GM18870 (cell line): ENCODE measurements around the gene ZNF511.

ENCODE experiments used
- ATAC-seq: cut with Tn5 transposase; IDR thresholded peaks from one replicate; pipeline ENCODE4 v1.9.1; 2021; ENCODE audit warnings: moderate library complexity; ENCODE audit not compliant: unreplicated experiment

Gene ZNF511

GRCh38 chr10:133332936-133333699 is 24.4 kb downstream of the ZNF511 start:
- ATAC-seq: no peak

- ATAC-seq: no peak
These were observed 26.0 kb downstream of the ZNF511 start for GRCh38 chr10:133334503-133335245.

DNA sequence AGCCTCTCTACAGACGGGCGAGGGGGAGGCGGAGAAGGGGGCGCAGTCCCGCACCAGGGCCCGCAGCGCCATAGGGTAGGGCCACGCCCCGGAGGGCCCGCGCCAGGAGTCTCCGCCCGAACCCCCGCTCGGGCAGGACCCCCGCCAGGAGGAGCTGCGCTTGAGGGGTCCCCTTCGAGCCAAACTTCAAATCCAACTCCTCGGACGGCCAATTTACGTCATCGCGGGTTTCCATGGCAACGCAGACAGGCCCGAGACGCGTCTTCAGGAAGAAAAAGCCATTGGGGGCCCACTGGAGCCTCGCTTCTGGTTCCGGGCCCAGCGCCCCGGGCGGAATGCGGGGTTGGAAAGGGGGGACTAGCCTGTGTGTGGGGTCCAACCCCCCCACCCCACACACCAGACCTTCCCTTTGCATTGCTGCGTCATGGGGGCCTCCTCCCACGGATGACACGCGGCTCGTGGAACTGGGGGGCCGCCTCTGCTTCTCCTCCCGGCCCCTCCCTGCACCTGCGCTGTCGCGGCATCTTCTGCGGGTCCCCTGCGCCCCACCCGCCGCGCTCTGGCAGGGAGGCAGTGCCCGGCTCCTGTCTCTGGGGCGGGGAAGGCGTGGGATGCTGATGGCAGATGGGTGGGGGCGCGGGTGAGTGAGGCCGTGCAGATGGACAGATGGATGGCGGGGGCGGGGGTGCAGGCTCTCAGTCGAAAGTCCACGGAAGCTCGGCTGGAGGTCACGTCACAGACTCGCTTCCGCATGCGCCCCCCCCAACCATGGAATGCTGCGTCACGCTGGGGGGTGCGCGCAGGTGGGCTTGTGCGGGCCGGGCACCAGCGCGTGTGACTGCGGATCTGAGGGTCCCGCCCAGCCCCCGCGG is 26.8 kb downstream of the ZNF511 start:
- ATAC-seq: no peak

- ATAC-seq: no peak
These were observed 27.4 kb downstream of the ZNF511 start for GRCh38 chr10:133336118-133336576.

GRCh38 chr10:133336577-133337369 is 28.1 kb downstream of the ZNF511 start, which contains the start of gene CALY:
Gene CALY (minus strand): TSS chr10:133336896. CDS start chr10:133328989, 7,907 bp downstream.
- ATAC-seq: no peak

DNA sequence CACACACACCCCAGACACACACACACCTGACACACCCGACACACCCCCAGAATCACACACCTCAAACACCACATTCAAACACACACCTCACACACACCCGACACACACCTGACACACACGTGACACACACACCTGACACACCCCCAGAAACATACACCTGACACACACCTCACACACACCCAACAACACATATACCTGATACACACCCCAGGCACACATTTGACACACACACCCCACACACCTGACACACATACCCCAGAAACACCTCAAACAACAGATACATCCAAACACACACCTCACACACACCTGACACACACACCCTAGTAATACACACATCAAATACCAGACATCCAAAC is 28.6 kb downstream of the ZNF511 start:
- no peak for ATAC-seq

GRCh38 chr10:133338080-133339071 is 29.7 kb downstream of the ZNF511 start:
- no peak for ATAC-seq

DNA sequence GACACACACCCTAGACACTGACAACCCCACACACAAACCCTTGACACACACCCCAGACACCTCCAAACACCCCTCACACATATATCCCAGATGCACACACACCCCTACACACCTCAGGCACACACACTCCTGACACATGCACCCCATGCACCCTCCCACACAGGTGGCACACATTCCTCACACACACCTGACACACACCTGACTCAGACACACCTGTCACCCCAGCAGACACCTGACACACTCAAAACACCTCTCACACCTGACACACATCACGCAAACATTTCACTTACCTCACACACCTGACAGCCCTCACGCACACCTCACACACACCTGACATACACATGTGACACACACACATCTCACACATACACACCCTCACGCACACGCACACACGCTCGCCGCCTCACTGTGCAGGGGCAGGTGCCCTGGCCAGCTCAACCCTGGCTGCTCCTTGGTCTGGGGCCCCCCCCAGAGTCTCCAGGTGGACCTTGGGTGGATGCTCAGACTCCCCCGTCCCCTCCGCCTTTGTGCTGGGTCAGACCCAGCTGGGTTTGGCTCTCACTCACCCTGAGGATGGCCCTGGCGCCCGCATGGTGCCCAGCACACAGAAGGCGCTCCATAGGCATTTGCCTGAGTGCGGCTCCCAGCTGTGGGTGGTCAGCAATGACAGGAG is 31.1 kb downstream of the ZNF511 start:
- ATAC-seq: no peak

- ATAC-seq: no peak
These were observed 33.3 kb downstream of the ZNF511 start for GRCh38 chr10:133341983-133342382.

- ATAC-seq: no peak
These were observed 34.2 kb downstream of the ZNF511 start for GRCh38 chr10:133342942-133343341.

- no peak for ATAC-seq
These were observed 34.8 kb downstream of the ZNF511 start for GRCh38 chr10:133343558-133343957.

DNA sequence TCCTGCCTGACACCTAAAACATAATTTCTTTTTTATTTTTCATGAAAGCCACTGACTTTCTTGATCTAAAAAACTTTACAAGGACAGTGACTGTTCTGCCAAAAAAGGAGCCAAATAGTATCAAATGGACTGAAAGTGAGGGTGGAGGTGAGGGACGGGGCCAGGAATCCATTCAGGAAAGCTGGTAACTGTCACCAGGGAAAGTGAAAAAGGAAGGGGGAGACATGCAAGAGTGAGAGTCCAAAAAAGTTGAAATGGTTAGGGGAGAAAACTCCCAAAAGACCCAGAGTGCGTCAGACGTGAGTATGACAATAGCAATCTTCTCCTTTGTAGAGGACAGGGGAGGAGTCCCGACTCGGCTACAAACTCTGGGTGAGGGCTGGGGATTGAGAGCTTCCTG is 35.5 kb downstream of the ZNF511 start:
- ATAC-seq: no peak

DNA sequence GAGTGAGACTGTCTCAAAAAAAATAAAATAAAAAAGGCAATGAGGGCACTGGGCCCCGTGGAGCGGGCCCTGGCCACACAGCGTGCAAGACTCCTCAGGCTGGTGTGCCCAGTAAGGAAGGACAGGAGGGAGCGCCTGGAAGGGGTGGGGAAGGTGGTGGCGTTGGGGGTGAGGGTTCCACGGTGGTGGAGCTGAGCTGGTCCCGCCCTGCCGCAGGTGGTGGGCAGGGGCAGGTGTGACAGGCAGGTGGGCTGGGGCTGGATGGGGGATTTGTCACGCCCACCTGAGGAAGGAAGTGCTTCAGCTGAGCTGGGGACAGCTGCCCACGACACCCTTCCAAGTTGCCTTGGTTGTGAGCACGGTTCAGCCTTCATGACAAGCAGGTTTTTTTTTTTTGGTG is 37.7 kb downstream of the ZNF511 start:
- no peak for ATAC-seq

DNA sequence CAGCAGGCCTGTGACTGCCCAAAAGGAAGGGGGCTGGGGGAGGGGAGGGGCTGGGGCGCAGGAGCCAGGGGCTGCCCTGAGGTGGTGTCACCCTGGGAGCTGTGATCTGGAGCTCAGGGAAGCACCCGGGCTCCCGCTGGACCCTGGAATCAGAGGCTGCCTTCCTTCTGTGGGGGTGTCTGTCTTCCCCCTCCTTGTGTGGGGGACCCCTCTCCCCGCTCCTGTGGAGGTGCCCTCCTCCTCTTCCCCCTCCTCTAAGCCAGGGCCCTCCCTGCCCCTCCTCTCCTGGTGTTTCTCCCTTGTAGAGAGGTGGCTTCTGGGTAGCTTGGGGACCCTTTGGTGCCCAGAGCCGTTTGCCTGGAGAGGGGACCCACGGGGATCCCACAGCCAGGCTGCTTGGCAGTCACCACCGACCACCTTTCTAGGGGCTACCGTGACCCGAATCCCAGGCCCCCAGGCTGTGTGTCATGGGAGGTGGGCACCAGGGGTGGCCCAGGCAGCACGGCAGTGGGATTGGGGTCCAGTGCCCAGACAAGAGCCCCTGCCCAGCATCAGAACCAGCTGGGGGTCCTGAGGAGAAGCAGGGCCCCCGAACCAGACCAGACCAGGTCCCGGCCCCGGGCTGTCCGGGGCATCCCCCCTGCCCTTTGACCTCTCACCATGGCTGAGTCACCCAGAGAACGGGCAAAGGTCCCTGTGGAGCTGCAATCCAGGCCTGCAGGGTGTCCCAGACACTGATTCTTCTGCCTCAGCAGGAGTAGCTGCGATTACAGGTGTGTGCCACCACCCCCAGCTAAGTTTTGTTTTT is 39.2 kb downstream of the ZNF511 start:
- ATAC-seq: no peak

DNA sequence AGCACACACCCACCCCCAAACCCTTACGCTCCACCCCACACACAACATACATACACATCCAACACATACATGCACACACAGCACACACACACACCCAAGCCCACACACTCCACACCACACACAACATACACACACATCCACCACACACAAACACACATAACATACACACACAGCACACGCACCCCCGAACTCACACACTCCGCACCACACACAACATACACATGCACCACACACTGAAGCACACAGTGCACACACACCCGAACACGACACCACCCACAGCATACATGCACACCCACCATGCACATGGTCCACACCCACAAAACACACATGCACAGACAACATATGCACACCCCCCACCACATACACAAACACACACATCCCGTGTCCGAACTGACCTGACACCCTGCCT is 40.5 kb downstream of the ZNF511 start:
- no peak for ATAC-seq

GRCh38 chr10:133349577-133350011 is 40.9 kb downstream of the ZNF511 start:
- no peak for ATAC-seq

DNA sequence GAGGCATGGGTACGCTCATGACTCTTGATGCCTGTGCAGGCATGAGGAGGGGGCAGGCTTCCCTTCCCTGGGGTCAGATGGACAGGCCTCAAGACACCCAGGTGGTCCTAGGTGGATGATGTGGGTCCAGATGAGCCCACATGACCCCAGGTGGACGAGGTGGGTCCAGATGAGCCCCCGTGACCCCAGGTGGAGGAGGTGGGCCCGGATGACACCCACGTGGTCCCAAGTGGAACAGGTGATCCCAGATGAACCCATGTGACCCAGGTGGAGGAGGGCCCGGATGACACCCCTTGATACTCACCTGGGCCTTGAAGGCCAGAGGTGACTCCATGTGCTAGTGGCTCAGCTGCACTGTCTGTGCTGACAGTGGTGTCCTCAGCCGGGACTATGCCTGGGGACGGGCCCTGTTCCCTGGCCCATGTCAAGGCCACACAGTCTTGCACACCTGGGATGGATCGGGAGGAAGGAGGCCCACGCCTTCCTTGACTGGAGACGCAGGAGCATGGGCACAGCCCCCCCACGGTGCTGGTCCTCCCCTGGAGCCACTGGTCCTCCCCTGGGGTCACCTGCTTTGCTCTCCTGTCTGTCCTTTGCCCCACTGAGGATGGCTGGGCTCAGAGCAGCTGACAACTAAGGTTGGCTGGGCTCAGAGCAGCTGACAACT is 41.7 kb downstream of the ZNF511 start:
- ATAC-seq: no peak
